HG03039 (cell line): ENCODE results near the gene PPY.
"Not testable (repeated sequence)": the region's sequence is repeated elsewhere in the genome, so short reads cannot be mapped to it uniquely, and the experiment has no call there.

Experiments used
- ATAC-seq: cut with Tn5 transposase; IDR thresholded peaks from one replicate; pipeline ENCODE4 v1.9.1; 2021; ENCODE audit warnings: mild to moderate bottlenecking, moderate library complexity; ENCODE audit not compliant: unreplicated experiment

PPY gene

GRCh38 chr17:43935204-43935925, 6.9 kb downstream of the PPY start:
- no peak for ATAC-seq

GRCh38 chr17:43932923-43933322, 9.4 kb downstream of the PPY start:
- no peak for ATAC-seq

DNA sequence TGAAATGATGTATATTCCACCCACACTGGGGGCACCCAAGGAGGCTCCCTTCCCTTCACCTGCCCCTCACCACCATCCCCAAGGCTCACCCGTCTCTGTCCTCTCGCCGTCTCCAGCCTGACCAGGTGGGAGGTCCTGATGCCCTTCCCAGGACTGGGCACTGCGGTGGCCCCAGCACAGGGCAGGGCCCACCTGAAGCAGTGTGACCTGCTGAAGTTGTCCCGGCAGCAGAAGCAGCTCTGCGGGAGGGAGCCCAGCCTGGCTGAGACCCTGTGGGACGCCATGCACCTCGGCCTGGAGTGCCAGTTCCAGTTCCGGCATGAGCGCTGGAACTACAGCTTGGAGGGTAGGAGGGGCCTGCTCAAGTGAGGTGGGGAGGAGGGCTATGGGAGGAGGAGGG, 9.9 kb downstream of the PPY start:
- ATAC-seq, result no peak

GRCh38 chr17:43931062-43931571, 11.2 kb downstream of the PPY start:
- no peak for ATAC-seq

- ATAC-seq, result no peak
These were observed 13.7 kb downstream of the PPY start for GRCh38 chr17:43928609-43929008.

DNA sequence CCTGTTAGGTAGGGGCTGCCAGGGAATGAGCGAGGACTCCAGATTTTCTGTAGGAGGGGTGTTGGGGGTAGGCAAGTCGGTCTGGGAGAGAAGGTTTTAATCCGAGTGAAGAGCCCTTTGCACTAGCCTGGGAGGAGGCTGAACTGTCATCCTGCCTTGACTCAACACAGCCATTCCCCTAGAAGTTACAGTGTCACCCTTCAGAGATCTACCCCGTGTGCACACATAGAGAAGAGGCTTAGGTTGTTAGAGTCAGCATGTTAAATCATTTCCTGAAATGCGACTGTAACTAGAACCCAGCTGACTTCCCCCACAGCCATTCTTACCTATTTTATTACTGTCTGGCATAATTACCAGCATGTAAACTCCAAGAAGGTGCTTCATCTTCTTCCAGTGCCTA, 14.3 kb downstream of the PPY start:
- ATAC-seq, result not testable (repeated sequence)

DNA sequence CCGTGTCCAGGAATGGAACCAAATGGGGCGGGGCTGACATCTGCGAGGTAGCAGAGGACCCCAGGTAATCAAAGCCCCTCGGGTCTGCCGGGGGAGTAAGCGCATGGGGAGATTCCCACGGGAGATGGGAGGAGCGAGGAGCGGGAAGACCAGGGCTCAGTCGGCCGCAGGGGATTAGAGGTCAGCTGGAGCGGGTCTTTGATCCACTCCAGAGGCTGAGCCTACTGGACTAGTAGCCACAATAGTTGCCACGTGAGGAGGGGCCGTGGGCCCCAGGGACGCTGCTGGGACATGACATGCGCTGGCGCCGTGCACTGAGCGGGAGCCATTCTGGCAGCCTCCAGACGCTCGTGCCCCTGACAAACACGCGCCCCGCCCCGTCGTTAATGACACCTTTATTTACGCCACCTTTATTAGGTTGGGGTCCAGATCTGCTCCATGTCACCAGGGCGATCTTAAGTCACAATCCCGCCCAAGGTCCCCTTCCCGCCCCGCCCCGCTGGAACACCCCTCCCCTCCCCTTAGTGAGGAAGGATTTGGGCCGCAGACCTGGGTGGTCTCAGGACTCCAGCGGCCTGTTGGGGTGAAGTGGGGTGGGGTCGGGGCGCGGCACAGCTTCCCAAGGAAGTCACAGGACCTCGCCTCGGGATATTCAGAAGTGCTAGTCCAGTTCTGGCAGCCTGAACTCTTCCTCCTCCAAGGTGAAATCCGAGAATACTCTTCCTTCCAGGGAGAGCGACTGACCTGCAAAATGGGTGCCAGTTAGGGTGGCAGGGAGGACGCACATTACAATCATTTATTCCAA, 15.0 kb downstream of the PPY start:
- ATAC-seq, result no peak

DNA sequence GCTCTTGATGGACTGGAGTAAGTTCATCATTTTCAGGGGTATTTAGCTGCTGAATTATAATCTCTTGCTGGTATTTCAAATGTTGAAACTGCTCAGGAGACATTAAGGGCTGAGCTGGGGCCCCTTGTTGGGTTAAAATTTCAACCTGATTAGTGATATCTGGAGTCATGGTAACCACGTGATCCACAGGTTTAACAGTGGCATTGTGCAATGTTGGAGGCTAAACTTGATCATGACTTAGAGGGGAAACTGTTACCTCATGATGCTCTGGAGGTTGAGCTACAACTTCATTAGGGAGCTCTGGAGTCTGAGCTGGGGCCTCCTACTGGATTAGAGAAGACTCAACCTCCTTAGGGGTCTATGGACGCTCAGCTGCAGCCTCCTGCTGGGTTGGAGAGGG, 17.7 kb downstream of the PPY start:
- no peak for ATAC-seq

DNA sequence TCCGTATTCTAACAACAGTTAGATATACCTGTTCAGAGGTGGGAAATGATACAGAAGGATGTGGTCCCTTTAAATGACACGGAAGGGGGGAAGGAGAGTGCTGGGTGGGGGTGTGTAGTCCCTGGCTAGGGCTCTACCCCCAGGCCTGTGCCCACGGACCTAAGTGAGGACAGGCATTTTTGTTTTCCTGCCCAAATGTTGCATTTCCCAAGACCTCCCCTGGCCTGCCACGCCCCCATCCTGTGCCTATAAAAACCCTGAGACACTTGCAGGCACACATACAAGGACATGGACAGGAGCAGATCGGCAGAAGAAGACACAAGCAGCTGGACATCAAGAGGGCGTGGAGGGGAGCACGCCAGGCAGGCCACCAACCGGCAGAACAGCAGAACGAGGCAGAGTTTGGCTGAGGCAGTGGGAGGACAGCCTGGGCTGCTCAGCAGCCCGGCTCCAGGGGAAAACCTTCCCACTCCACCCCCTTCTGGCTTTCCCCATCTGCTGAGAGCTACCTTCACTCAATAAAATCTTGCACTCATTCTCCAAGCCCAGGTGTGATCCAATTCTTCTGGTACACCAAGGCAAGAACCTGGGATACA, 21.7 kb downstream of the PPY start:
- ATAC-seq, result no peak

DNA sequence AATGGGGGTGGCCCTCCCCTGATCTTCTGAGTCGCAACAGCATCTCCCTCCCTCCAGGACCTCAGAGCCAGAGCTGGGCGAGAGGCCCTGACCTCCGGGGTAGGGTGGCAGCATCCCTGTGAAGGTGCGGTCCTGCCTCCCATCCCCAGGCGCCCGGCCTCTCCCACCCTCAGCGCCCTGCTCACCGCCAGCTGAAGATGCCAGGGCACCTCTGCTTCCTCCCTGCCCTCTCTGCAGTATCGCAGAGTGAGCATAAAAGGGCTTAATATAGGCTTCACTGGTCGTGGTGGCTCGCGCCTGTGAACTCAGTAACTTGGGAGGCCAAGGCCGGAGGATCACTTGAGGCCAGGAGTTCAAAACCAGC, 24.3 kb downstream of the PPY start:
- ATAC-seq, result no peak

DNA sequence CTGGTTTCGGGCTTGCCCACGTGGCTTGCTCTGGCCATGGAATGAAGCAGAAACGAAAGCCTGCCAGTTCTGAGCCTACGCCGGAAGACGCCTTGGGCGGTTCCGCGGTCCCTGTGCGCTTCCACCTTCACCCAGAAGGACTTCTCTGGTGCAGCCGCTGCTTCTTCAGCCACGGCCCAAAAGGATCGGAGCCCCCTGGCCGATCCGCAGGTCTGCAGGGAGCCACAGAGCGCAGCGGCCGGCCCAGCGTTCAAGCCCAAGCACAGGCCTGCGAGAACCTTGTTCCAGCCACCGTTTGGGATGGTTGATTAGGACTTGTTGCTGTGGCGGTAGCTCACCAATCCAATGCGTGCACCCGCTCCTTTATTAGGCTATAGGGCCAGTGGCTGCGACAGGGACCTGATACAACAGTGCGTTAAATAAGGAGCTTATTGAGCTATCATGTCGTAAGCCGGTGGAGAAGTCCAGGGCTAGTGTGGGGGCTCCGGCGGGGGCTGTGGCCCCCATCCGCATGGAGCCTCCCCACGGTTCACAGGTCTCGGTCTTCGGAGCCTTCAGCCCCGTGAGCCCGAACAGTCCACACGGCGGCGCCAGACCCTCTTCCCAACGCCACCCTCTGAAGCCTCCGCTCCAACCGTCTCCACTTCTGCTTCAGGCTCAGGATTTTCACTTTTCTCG, 24.8 kb downstream of the PPY start:
- no peak for ATAC-seq

GRCh38 chr17:43917016-43917347, 25.3 kb downstream of the PPY start:
- ATAC-seq, result no peak

GRCh38 chr17:43916385-43916784, 25.9 kb downstream of the PPY start:
- no peak for ATAC-seq

GRCh38 chr17:43915559-43915958, 26.7 kb downstream of the PPY start:
- ATAC-seq, result no peak

- no peak for ATAC-seq
These were observed 27.8 kb downstream of the PPY start for GRCh38 chr17:43914451-43914850.

GRCh38 chr17:43913584-43913983, 28.7 kb downstream of the PPY start:
- ATAC-seq, result no peak

GRCh38 chr17:43912635-43913304, 29.5 kb downstream of the PPY start:
- no peak for ATAC-seq

- no peak for ATAC-seq
These were observed 30.4 kb downstream of the PPY start for GRCh38 chr17:43911904-43912303.

DNA sequence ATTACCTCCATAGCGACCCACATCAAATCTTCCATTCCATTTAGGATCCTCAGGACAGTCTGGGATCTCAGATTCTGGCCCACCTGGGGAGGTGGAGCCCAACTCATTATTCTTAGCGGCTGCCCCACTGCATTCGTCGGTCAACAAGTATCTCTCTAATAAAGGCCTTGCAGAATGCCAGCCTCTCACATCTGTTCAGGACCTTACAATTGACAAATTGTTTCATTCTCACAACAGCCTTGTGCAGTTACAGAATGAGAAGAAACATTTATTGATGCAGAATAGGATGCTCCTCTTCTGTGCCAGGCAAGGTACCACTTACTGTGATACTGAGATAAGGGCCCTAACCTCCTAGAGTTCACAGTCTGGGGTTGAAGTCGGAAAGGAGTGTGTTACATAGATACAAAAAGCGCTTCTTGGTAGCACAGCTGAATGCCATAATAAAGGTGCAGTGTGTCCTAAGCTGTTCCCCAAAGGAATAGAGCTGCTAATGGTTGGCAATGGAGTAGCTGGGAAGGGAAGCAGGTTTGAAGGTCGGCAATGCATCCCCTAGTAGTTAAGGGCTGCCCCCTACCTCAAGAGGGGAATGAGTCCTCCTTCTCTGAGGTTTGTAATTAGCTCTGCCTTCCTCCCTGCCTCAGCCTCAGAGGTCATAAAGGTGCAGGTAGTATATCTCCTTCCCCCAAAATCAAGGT, 32.6 kb downstream of the PPY start:
- no peak for ATAC-seq

DNA sequence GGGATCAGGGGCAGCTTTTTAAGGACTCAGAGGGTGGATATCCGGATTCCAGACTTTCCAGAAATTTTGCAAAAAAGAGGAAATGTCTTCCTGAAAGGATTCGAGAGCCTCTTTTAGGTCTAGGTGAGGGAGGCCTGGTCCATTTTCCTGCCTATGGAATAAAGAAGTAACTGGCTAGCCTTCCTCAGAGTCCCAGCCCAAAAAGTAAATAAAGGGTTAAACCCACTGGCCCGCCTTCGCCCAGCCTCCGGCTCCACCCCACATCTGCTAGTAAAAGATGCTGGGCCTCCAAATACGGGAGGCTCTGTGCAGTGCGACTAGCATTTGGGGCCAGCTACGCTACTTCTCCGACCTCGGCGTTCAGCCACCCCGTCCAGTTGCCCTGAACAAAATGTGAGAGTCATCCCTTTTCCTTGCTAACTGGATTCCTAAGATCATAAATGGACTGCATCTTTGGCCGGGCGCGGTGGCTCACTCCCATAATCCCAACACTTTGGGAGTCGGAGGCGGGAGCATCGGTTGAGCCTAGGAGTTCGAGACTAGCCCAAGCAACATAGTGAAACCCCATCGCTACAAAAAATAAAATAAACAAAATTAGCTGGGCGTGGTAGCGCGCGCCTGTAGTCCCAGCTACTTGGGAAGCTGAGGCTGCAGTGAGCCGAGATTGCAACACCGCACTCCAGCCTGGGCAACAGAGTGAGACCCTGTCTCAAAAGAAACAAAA, 34.1 kb downstream of the PPY start:
- ATAC-seq, result no peak
